ENCODE results near the gene MTIF2.
"Not testable (repeated sequence)": the region's sequence is repeated elsewhere in the genome, so short reads cannot be mapped to it uniquely, and the experiment has no call there.

MTIF2 gene, protein sequence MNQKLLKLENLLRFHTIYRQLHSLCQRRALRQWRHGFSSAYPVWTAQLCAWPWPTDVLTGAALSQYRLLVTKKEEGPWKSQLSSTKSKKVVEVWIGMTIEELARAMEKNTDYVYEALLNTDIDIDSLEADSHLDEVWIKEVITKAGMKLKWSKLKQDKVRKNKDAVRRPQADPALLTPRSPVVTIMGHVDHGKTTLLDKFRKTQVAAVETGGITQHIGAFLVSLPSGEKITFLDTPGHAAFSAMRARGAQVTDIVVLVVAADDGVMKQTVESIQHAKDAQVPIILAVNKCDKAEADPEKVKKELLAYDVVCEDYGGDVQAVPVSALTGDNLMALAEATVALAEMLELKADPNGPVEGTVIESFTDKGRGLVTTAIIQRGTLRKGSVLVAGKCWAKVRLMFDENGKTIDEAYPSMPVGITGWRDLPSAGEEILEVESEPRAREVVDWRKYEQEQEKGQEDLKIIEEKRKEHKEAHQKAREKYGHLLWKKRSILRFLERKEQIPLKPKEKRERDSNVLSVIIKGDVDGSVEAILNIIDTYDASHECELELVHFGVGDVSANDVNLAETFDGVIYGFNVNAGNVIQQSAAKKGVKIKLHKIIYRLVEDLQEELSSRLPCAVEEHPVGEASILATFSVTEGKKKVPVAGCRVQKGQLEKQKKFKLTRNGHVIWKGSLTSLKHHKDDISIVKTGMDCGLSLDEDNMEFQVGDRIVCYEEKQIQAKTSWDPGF

DNA sequence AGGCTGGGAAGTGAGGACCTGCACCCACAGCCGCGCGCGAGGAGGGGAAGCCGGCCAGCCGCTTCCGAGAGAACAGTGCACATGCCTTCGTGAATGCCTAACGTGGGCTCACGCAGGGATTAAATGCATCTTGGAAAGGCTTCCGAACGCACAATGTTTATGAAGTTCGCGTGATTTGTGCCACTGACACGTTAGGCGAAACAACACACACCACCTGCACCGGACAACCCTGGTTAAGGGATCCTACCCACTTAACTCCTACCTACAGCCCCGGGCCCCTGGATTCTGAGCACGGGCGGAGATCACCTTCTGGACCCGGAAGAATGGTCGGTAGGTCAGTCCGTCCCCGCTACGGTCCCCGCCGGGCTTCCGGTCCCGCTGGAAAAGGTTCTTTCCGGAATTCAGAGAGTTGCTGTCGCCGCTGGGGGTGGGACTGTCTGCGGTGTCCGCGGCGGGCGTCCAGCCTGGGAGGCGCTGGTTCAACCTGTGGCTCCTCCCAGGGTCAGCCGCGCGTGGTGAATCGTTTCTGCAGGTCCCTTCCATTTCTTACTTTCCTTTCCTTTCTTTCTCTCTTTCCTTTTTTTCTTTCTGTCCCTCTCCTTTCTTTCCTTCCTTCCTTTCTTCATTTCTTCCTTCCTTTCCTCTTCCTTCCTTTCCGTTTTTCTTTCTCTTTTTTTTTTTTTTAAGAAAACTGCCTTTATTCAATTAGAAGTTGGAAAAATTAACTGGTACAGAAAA, at the start of gene MTIF2:
TSS of gene MTIF2 (minus strand) at position 325 of the 738 bp plus-strand sequence. CDS start 5,373 bp downstream, outside the sequence.
- DNase-seq = peak; percentile 86

DNA sequence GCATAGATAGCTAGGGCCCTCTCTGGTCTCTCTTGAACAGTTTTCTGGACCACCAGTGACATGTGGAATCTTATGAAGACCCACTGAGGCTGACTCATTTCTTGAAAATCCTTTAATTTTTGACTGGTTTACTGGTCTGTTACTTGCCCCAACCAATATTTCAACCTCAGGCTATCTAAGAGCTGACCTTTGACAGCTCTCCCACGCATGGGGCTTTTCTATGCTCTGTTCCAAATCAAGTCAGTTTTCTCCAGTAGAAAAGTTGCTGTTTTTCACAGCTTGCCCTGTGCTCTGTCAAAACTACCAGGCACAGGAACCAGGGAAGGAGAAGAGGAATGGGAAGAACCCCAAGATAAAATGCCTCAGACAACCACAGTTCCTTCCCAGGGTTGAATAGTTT, 46.0 kb upstream of the MTIF2 start:
- no peak for DNase-seq

DNA sequence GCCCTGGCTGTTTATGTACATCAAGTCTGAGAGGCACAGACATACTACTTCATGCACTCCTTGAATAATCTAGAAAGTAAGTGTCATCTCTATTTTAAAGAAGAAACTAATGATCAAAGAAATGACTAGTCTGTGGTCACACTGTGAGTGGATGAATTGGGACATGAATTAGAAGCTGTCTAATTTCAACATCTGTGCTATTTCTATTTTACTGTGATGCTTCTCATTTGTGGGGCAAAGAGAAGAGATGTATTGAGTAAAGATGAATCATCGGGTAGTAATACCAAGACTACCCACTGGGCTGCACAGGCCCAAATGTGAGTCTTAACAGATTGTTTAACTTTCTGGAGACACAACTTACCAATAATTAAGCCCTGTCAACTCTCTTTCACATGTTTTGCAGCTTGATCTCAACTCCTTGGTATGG, 42.4 kb upstream of the MTIF2 start:
- no peak for DNase-seq

- DNase-seq = no peak
Observed at GRCh38 chr2:55309446-55309845, 40.4 kb upstream of the MTIF2 start.

GRCh38 chr2:55302241-55302640, 33.2 kb upstream of the MTIF2 start:
- no peak for DNase-seq

DNA sequence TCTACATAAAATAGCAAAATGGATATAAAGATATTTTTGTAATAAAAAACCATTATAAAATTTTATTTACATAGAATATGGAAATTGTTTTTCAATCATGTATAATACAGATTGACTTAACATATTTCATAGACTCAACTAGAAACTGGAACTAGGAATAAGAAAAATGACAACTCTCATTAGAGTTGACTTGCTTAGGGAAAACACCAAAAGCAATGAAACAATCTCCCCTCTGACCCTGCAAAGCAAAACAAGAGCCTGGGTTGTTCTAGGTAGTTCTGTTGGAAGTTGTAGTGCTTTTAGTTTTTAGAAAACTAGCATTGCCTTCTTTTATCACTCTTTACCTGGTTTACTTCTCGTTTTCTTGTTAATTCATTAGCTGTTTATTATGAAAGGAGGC, 32.2 kb upstream of the MTIF2 start:
- no peak for DNase-seq

DNA sequence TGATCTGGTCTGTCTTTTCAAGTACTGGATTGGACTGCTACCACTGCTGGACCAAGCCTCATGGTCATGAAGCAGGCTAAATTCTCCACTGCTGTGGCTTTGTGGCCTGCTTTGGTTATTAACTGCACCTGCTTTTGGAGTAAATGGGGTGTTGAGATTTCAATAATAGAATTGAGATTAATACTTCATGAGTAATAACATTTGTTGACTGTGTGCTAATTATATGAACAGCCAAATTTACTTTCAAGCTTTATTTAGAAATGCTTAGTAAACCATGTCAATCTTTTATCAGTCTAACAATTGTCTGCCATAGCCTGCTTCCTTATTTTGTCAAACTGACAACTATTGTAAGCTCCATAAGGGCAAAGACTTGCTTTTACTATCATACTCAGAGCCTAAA, 27.4 kb upstream of the MTIF2 start:
- DNase-seq = no peak

- DNase-seq = no peak
Observed at GRCh38 chr2:55283083-55283482, 14.1 kb upstream of the MTIF2 start.

DNA sequence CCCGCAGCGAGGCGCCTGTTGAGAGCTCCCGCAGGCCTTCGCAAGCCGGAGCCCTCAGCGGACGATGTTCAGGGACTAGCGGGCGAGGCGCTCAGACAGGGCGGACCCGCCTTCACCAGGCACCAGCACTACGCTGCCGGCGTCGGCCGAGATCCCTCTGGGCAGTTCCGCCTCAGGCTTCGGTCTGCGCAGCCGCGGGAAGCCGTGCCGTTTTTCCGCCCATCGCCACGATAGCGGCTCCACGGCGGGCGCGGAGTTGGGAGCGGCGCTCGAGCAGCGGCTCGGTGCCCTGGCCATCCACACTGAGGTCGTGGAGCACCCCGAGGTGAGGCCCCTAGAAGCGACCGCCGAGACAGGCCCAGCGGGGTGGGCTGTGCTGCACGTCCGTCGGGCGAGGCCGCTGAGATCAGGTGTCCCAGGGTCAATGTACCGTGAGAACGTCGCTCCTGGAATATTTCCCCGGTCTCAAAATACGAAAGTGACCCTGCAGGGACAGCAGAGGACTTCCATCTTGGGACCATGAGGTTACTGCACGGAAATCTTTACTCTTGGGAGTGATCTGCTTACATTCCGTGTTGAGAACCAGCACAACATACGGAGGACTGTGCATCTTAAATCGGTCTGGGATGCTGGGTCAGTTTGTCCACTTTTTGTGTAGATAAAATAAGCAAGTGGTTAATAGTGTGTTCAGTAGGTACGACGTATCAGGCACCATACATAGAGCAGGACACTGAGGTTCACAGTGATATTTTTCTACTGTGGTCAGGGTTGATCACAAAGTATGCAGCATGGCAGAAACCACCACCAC, 13.3 kb upstream of the MTIF2 start:
- peak; percentile 74 for DNase-seq

DNA sequence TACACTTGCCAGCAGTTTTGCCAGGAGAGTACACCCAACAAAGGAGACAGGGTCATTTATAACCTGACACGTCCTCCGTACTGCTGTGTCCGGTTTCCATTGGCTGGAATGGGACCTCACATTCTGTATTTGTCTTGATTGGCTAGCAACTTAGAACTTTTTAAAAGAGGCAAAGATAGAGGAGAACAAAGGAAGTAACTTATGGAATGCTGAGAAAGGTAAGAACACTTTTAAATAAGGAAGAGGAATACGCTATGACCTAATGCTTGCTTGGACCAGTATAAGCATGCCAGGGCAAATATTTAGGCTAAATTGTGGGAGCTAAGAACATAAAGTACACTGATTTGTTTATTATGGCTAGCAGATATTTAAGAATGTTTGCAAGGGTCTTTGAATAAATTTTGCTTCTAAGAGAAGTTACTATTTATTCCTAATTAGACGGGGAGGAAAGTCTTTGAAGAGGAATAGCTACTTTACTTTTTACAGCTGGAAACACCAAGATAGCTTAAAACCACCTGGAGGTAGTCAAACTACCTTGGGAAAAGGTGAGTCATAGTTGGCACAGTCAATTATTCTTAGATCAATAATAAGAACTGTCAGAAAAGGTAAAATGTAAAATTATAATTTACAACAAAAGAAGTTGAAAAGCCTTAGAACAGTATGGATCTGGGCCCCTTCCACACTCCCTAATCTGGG, 12.0 kb upstream of the MTIF2 start:
- not testable (repeated sequence) for DNase-seq

GRCh38 chr2:55279859-55280424, 10.9 kb upstream of the MTIF2 start:
- DNase-seq = not testable (repeated sequence)

GRCh38 chr2:55279214-55279835, 10.3 kb upstream of the MTIF2 start:
- DNase-seq = not testable (repeated sequence)

DNA sequence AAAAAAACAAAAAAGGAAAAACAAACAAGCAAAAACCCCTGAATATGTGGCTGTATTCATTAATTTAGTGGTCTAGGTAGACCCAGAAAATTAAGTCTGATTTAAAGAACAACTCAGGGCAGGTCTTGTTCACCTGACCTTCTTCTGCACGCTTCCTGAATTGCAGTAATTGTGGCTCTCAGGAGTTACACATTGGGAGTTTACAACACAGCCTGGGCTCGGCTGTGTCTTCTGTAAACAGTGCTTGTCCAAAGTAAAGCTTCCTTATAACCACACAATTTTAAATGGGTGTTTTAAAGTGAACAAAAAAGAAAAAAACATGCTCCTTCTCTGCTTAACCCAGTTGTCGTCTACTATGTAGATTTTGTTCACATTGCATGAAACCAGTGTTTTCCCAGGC, 8.3 kb upstream of the MTIF2 start:
- DNase-seq = no peak

GRCh38 chr2:55274346-55274745, 5.3 kb upstream of the MTIF2 start:
- DNase-seq = not testable (repeated sequence)

DNA sequence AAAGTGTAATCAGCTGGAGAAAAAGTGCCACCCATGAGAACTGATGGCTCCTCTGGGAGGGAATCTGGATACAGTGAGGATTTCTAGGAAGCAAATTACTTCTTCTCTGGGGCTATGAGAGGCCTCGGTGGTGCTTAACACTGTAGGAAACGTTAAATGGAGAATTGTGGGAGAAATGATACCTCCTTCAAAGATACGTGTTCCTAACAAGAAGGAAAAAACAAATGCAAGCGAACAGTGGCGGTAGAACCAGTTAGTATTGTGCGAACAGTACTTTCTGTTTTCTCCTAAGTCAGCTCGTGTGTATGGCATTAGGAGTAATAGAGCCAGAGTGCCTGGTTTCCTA, 587 bp upstream of the MTIF2 start:
- no peak for DNase-seq

- no peak for DNase-seq
Observed at GRCh38 chr2:55268288-55268906, 634 bp downstream of the MTIF2 start.

- DNase-seq = not testable (repeated sequence)
Observed at GRCh38 chr2:55259586-55259985, 9.4 kb downstream of the MTIF2 start.

GRCh38 chr2:55252832-55253231, 16.2 kb downstream of the MTIF2 start:
- no peak for DNase-seq

DNA sequence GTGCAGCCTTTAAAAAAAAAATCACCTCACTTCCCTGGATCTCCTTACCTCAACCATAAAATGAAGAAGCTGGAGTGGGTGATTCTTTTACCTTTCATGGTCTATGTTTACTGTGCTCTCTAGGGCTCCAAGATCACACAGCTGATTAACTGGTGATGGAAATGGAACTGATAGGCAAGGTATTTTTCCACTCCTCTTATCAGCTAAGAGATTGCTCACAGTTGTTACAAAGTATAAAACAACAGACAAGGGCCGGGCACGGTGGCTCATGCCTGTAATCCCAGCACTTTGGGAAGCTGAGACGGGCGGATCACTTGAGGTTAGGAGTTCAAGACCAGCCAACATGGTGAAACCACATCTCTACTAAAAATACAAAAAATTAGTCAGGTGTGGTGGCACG, 22.0 kb downstream of the MTIF2 start:
- no peak for DNase-seq

DNA sequence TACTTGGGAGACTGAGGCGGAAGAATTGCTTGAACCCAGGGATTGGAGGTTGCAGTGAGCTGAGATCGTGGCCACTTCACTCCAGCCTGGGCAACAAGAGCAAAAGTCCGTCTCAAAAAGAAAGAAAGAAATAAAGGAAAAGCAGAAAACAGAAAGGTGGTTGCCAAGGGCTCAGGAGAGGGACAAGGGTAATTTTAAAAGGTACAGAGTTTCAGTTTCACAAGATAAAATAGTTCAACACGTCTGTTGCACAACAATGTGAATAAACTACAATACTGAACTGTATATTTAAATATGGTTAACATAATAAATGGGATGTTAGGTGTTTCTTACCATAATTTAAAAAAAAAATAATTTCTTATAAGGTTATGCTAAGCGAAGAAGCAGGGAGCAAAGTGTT, 23.6 kb downstream of the MTIF2 start:
- DNase-seq = no peak

DNA sequence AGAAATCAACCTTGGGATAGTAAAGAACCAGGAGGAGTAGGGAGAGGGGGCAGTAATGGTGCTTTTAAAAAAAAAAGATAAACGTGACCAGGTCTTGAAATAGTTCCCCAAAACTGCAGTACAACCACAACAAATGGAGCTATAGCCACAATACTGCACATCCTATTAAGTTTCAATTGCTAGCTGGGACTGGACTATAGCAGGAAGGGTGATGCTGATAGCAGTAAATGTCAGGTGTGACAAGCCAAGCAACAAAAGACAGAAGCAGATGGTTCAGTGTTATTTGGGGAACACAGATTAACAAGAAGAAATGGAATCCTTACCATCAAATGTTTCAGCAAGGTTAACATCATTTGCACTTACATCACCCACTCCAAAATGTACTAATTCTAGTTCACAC, 26.4 kb downstream of the MTIF2 start:
- DNase-seq = no peak

Data from NCI-H1436 (cell line).